HEK293 (cell line): Measurements from ENCODE around the gene EPM2A.

ENCODE experiments used
- SP2 ChIP-seq: fragments of 450-650 bp; formaldehyde crosslinking; IDR thresholded peaks from 2 replicates; pipeline ENCODE4 v1.5.1; 2016; ENCODE audit warnings: missing biosample characterization, missing genetic modification characterization
- TRIM28 ChIP-seq: IDR thresholded peaks from 2 replicates; pipeline ENCODE4 v1.6.1; 2011; ENCODE audit warnings: low read length, control low read depth, borderline replicate concordance
- ZSCAN23 ChIP-seq: fragments of 450-650 bp; formaldehyde crosslinking; IDR thresholded peaks from 2 replicates; pipeline ENCODE4 v1.5.1; 2016; ENCODE audit warnings: missing biosample characterization, missing genetic modification characterization
- TF ChIP-seq, protein P1 (sequence below): fragments of 450-650 bp; formaldehyde crosslinking; IDR thresholded peaks from 2 replicates; pipeline ENCODE4 v1.5.1; 2016; ENCODE audit warnings: missing biosample characterization, missing genetic modification characterization
- TF ChIP-seq, protein P2 (sequence below): fragments of 450-650 bp; formaldehyde crosslinking; IDR thresholded peaks from 2 replicates; pipeline ENCODE4 v1.5.1; 2016; ENCODE audit warnings: missing biosample characterization, missing genetic modification characterization
- TF ChIP-seq, protein P3 (sequence below): fragments of 450-650 bp; formaldehyde crosslinking; IDR thresholded peaks from 2 replicates; pipeline ENCODE4 v1.5.1; 2016; ENCODE audit warnings: missing biosample characterization, missing genetic modification characterization

DNA sequence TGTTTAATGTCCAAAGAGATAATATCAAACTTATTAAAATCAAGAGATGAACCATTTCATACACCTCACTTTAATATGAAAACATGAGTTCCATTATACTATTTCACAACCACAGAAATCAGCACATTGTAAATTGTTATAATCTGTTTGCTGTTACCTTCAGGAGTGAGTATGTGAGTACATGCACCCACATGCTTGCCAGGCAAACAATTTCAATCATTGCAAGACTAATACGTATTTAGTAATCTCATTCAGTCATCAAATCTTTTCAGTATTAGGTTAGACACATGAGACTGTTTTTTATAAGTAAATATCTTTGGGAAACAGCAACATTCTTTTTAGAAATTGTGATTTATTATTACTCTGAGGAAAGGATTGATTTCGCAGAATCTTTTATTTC lies 9.3 kb upstream of the EPM2A start:
- TF ChIP-seq, protein P1, sequence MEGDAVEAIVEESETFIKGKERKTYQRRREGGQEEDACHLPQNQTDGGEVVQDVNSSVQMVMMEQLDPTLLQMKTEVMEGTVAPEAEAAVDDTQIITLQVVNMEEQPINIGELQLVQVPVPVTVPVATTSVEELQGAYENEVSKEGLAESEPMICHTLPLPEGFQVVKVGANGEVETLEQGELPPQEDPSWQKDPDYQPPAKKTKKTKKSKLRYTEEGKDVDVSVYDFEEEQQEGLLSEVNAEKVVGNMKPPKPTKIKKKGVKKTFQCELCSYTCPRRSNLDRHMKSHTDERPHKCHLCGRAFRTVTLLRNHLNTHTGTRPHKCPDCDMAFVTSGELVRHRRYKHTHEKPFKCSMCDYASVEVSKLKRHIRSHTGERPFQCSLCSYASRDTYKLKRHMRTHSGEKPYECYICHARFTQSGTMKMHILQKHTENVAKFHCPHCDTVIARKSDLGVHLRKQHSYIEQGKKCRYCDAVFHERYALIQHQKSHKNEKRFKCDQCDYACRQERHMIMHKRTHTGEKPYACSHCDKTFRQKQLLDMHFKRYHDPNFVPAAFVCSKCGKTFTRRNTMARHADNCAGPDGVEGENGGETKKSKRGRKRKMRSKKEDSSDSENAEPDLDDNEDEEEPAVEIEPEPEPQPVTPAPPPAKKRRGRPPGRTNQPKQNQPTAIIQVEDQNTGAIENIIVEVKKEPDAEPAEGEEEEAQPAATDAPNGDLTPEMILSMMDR = no peak
- no peak for TF ChIP-seq SP2 (tag by site-specific recombination)
- TF ChIP-seq ZSCAN23 (tag by site-specific recombination) = no peak
- TF ChIP-seq, protein P2, sequence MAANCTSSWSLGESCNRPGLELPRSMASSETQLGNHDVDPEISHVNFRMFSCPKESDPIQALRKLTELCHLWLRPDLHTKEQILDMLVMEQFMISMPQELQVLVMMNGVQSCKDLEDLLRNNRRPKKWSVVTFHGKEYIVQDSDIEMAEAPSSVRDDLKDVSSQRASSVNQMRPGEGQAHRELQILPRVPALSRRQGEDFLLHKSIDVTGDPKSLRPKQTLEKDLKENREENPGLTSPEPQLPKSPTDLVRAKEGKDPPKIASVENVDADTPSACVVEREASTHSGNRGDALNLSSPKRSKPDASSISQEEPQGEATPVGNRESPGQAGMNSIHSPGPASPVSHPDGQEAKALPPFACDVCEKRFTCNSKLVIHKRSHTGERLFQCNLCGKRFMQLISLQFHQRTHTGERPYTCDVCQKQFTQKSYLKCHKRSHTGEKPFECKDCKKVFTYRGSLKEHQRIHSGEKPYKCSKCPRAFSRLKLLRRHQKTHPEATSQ (tag by site-specific recombination) = no peak
- TF ChIP-seq TRIM28 = no peak
- TF ChIP-seq, protein P3, sequence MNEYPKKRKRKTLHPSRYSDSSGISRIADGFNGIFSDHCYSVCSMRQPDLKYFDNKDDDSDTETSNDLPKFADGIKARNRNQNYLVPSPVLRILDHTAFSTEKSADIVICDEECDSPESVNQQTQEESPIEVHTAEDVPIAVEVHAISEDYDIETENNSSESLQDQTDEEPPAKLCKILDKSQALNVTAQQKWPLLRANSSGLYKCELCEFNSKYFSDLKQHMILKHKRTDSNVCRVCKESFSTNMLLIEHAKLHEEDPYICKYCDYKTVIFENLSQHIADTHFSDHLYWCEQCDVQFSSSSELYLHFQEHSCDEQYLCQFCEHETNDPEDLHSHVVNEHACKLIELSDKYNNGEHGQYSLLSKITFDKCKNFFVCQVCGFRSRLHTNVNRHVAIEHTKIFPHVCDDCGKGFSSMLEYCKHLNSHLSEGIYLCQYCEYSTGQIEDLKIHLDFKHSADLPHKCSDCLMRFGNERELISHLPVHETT (tag by site-specific recombination) = no peak
